ENCODE results near the gene ITIH6.
"Not testable (repeated sequence)": the region's sequence is repeated elsewhere in the genome, so short reads cannot be mapped to it uniquely, and the experiment has no call there.

The ITIH6 gene

GRCh38 chrX:54807524-54808108, 9.6 kb upstream of the ITIH6 start, which contains the start of gene MAGED2:
TSS of gene MAGED2 (plus strand) at chrX:54807745. CDS start at chrX:54809332, 1,587 bp downstream.
- DNase-seq = peak; percentile 82

DNA sequence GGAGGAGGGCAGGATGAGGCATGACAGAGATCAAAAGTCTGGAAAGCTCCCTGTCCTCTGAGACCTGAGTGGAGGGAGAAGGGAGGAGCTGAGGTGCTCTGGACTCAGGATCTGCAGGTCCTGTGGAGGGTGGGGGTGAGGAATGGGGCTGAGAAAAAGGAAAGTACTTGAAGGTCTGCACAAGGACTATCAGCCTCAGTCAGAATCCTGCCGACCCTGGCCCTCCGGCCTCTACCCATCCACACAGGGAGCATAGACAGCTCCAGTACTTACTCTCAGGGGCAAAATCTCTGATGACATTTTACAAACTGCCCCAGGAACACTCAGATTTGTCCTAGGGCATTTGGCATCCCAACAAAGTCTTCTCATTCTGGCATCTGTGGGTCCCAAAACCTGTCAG, 991 bp upstream of the ITIH6 start:
- DNase-seq = no peak

DNA sequence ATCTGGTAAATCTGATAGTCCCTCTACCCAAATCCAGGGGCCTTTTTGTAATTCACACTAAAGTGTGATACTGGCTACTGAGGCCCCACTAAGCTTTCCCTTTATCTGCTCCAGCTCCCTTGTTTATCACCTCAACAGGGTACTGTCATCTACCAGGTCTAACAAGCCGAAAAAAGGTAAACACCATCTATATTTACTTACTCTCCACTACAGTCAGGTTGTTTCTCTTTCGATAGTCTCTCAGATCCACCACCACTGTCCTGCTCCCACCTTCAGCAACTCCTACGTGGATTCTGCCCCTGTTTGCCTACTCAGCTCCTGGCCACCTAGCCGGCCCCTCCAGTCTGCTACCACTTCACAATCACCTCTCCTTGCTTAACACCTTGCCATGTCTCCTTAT, 3.3 kb downstream of the ITIH6 start:
- no peak for DNase-seq

DNA sequence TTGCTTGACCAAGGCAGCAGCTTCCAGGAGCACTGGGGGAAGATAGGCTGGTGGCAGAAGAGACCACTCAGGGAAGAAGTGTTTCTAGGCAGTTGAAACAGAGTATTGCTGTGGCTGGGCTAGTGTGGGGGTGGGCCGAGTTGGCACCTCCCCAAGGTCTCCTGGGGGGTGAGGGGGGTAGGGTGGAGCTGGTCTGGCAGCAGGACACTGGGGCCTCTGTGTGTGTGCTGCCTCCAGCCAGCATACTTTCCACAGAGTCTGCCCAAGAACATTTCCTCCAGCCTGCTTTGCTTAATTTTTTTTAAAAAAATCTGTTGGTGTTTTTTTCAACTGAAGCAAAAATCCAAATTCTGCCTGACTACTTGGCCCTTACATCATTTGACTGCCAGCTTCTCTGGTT, 4.0 kb downstream of the ITIH6 start:
- DNase-seq = peak; percentile 82

DNA sequence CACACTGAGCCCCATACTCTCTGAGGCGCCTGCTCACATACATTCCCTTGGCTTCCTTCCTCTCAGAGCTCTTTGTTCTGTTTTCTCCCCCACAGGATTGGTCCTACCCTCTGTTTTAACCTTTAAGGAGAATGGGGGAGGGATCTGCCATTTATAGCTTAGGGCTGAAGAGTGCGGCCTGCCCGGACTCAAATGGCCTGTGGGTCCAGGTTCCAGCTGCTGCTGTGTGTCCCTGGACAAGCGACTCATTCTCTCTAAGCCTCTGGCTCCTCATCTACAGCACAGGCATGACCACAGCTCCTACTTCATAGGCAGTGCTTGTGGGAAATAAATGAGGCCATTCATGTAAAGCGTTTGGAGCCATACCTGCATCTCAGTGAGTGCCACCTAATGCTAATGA, 8.7 kb downstream of the ITIH6 start:
- DNase-seq = not testable (repeated sequence)

DNA sequence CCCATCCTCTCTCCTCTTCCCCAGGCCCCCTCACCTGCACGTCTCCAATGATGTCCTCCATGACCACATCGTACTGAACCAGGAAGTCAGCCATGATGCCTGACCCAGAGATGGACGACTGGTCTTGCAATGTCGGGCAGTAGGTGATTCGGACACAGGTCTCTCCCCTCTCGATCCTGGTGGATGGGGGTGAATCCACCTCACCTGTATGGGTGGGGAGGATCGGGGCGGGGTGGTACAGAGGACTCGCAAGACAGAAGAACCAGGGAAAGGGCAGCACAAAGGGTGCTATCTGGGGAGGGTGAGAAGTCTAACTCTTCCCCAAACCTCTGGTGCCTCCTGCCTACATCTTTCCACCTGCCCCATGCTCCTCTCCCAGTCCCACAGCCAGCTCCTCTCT, 9.6 kb downstream of the ITIH6 start:
- no peak for DNase-seq

- no peak for DNase-seq
Measured at GRCh38 chrX:54786967-54787366, 11.1 kb downstream of the ITIH6 start.

DNA sequence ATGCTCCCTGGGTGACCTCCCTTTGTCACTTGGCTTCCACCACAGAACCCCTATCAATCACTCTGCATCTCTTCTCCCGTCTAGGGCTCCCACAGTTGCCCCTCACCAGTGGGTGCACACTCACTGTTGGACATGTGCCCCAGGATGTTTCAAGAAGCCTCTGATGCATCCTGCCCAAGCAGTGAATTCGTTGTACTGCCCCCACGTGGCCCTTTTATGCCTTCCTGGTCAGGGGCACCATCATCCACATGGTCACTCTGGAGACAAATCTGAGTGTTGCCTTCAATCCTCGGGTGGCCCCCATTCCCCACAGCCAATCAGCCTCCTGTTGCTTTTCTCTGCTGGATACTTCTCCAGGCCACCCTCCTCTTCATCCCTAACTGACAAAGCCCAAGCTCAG, 12.2 kb downstream of the ITIH6 start:
- DNase-seq = no peak

- no peak for DNase-seq
Measured at GRCh38 chrX:54776987-54777672, 20.9 kb downstream of the ITIH6 start.

DNA sequence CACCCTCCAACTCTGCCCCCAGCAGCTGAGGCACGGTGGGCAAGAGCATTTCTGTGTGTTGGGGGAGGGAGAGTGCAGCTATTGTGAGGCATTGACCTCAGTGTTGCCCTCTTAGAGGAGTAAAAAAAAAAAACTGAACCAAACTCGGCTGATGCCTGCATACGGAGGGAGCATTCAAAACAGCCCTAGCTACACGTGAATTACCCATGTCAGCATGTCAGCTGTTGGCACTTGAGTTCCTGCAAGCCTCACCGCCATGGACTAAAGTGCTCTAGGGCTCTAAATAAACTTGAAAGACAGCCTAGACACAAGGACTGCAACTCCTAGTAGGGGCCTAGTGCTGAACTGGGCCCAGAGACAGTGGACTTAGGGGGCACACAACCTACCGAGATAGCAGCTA, 22.0 kb downstream of the ITIH6 start:
- DNase-seq = no peak

- peak; percentile 87 for DNase-seq
Measured at GRCh38 chrX:54774391-54775094, 23.5 kb downstream of the ITIH6 start.

- DNase-seq = no peak
Measured at GRCh38 chrX:54758114-54759055, 39.7 kb downstream of the ITIH6 start.

DNA sequence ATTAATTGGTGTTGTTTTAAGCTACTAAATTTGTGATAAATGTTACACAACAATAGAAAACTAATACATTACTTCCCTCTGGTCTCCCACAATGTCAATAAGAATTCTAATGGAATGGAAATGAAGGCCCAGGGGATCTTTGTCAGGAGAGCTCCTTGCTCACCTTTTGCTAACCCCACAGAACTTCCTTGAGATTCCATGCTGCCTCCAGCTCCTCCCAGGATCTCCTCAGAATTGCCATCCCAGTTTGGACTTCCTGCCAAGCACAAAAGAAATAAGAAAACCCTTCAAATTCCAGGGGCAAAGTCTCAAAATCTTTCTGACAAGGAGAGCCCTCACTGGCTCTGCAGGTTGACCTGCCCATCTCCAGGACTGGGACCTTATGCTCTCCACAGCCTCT, 43.2 kb downstream of the ITIH6 start:
- DNase-seq = no peak

GRCh38 chrX:54748626-54749025, 49.4 kb downstream of the ITIH6 start:
- no peak for DNase-seq

GRCh38 chrX:54747733-54748393, 50.2 kb downstream of the ITIH6 start:
- DNase-seq = no peak

DNA sequence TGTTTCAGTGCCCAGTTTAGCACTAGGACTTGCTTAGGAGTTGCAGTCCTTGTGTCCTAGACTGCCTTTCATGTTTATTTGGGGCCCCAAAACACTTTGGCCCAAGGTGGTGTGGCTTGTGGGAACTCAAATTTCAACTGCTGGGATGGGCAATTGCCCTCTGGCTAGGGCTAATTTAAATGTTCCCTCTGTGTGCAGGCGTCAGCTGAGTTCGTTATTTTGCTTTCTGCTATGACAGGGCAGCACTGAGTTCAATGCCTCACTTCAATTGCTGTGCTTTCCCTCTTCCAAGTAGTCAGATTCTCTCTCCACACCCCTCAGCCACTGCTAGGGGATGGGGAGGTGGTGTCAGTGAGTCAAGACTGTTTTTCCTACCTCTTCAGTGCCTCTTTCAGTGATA, 51.1 kb downstream of the ITIH6 start:
- no peak for DNase-seq

DNA sequence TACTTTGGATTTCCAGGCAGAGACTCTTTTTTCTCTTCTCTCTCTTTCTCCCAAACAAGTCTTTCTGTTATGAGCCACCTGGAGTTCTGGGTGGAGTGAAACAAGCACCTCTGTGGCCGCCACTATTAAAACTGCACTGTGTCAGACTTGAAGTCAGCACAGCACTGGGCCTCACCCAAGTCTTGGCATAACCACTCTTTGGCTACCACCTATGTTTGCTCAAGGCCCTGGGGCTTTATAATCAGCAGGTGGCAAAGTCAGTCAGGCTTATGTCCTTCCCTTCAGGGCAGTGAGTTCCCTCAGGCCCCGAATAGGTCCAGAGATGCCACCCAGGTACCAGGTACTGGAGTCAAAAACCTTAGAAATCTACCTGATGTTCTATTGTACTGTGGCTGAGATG, 52.4 kb downstream of the ITIH6 start:
- DNase-seq = no peak

DNA sequence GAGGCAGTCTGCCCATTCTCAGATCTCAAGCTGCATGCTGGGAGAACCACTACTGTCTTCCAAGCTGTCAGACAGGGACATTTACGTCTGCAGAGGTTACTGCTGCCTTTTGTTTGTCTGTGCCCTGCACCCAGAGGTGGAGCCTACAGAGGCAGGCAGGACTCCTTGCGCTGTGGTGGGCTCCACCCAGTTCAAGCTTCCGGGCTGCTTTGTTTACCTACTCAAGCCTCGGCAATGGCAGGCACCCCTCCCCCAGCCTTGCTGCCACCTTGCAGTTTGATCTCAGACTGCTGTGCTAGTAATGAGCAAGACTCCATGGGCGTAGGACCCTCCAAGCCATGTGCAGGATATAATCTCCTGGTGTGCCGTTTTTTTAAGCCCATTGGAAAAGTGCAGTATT, 59.5 kb downstream of the ITIH6 start:
- not testable (repeated sequence) for DNase-seq

DNA sequence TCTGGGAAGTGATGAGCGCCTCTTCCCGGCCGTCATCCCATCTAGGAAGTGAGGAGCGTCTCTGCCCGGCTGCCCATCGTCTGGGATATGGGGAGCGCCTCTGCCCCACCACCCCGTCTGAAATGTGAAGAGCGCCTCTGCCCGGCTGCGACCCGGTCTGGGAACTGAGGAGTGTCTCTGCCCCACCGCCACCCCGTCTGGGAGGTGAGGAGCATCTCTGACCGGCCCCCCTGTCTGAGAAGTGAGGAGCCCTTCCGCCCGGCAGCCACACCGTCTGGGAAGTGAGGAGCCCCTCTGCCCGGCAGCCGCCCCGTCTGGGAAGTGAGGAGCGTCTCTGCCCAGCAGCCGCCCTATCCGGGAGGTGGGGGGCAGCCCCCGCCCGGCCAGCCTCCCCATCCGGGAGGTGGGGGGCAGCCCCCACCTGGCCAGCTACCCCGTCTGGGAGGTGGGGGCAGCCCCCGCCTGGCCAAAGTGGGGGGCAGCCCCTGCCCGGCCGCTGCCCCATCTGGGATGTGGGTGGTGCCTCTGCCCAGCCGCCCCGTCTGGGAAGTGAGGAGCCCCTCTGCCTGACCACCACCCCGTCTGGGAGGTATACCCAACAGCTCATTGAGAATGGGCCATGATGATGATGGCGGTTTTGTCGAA, 61.6 kb downstream of the ITIH6 start:
- not testable (repeated sequence) for DNase-seq

GRCh38 chrX:54721424-54721823, 76.6 kb downstream of the ITIH6 start:
- DNase-seq = no peak

DNA sequence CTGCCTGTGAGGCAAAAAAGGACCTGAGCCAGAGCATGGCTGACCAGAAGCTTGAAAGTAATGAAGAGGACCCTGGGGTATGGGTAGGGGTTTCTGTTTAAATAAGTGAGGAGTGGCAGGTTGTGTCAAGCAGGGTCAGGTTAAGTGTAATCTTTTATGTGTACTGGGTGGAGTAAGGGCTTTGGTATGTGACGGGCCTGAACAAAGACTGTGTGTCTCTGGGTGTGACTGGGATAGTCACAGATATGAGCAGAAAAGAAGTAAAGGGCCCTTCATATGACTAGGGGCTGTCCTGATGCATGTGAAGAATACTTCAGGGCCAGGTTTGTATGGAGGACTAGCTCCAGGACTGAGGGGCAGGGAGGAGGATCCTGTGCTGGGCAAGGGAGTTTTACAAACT, 82.4 kb downstream of the ITIH6 start:
- DNase-seq = no peak

DNA sequence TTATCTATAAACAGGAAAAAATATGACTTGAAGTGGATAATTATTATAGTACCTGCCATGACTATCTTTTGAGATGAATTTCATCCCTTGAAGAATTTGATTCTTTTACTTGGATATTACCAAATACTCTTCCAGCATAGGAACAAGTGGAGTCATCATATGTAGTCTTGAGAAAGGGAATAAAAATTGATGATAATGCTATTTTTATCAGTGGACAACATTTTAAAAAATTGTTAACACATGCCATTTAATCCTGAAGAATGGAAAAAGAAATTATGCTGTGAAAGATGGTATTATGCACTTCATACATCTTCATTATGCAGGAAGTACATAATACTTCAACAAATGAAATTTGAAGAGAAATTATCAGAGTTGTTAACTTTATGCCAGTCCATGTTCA, 83.6 kb downstream of the ITIH6 start:
- no peak for DNase-seq

All from femur (tissue), 1 donor.